Lower lobe of right lung (tissue), 2 donors: ENCODE data around the gene GNAT2. TPM values are rescaled to one million over a fixed set of nuclear protein-coding genes. Genes with fewer than 3 reads are reported as not detected.

Experiments used
- ATAC-seq, 2 donors: fragments of 200-7000 bp; cut with Tn5 transposase; one replicate each; pipeline ENCODE4 v1.9.1; 2020 to 2022; ENCODE audit warnings: mild to moderate bottlenecking in 2 of 2, moderate library complexity in 2 of 2
- DNase-seq: peaks from one replicate; pipeline ENCODE4 v3.0.0-alpha.2; 2020
- H3K27ac ChIP-seq: fragments of 200-600 bp; one replicate; pipeline ENCODE4 v1.8.0; 2022
- H3K27me3 ChIP-seq: fragments of 200-600 bp; one replicate; pipeline ENCODE4 v1.8.0; 2022; ENCODE audit warnings: low read depth
- H3K36me3 ChIP-seq: fragments of 200-600 bp; one replicate; pipeline ENCODE4 v1.8.0; 2022; ENCODE audit warnings: mild to moderate bottlenecking
- H3K4me1 ChIP-seq: fragments of 200-600 bp; one replicate; pipeline ENCODE4 v1.8.0; 2022
- H3K4me3 ChIP-seq: fragments of 200-600 bp; one replicate; pipeline ENCODE4 v1.8.0; 2022; ENCODE audit warnings: mild to moderate bottlenecking
- H3K9me3 ChIP-seq: fragments of 200-600 bp; one replicate; pipeline ENCODE4 v1.8.0; 2022
- intact Hi-C: fragments of 100-400 bp; cut with DNase I; formaldehyde crosslinking; loops from one replicate; pipeline ENCODE4 v1.11.0; 2022
- total RNA-seq: library from RNA; stranded (reverse); fragmentation: NEBNext Ultra II Directional; extraction: Animal tissue kit (Norgen Biotek cat#: 25700); gene quantifications from one replicate; pipeline ENCODE4 v1.2.1, GENCODE V29; 2021
- TF ChIP-seq, protein P1 (sequence below): fragments of 200-600 bp; IDR thresholded peaks from one replicate; pipeline ENCODE4 v1.8.0; 2022; ENCODE audit warnings: antibody characterized with exemption, mild to moderate bottlenecking
- donor health status: DM: no; HTN: yes; CAD: no; lungs with severe emphysema.

GNAT2 gene
- total RNA-seq, 1 donor from 2014 or later = not detected

DNA sequence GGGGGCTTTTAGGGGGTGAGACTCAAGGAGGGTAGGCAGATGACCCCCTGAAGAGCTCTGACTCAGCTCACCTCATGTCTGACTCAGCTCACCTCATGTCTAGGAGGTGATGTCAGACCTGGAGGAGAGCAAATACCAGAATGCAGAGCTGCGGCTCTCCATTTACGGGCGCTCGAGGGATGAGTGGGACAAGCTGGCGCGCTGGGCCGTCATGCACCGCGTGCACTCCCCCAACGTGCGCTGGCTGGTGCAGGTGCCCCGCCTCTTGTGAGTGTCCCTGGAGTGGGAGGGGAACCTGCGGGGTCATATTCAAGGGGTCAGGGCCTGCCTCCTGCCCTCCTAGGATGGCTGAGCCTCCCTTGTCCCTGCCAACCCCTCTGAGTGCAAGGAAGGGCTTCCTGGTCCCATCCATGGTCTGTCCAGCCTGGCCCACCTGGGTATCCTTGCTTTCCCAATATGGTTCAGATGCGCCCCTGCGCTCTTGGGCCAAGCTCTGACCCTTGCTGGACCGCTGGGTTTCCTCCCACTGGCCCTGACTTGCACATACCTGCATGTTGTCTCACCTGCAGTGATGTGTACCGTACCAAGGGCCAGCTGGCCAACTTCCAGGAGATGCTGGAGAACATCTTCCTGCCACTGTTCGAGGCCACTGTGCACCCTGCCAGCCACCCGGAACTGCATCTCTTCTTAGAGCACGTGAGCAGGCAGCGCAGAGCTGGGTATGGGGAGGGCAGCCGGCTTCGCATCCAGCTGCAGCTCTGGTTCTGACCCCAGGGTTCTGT, 9.3 kb upstream of the GNAT2 start:
- TF ChIP-seq, protein P1, sequence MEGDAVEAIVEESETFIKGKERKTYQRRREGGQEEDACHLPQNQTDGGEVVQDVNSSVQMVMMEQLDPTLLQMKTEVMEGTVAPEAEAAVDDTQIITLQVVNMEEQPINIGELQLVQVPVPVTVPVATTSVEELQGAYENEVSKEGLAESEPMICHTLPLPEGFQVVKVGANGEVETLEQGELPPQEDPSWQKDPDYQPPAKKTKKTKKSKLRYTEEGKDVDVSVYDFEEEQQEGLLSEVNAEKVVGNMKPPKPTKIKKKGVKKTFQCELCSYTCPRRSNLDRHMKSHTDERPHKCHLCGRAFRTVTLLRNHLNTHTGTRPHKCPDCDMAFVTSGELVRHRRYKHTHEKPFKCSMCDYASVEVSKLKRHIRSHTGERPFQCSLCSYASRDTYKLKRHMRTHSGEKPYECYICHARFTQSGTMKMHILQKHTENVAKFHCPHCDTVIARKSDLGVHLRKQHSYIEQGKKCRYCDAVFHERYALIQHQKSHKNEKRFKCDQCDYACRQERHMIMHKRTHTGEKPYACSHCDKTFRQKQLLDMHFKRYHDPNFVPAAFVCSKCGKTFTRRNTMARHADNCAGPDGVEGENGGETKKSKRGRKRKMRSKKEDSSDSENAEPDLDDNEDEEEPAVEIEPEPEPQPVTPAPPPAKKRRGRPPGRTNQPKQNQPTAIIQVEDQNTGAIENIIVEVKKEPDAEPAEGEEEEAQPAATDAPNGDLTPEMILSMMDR = no peak
- Histone ChIP-seq H3K4me3 (no peak overlapping the region), H3K36me3 (peaks cover 51% of the 10 kb centered on the region), H3K4me1 (peaks cover 15% of the 10 kb centered on the region), H3K27me3 (no peaks in the 10 kb centered on the region), H3K9me3 (no peaks in the 10 kb centered on the region), H3K27ac (no peak overlapping the region)
- DNase-seq (no peak), ATAC-seq (no peak)
- intact Hi-C loops = no loop called here

DNA sequence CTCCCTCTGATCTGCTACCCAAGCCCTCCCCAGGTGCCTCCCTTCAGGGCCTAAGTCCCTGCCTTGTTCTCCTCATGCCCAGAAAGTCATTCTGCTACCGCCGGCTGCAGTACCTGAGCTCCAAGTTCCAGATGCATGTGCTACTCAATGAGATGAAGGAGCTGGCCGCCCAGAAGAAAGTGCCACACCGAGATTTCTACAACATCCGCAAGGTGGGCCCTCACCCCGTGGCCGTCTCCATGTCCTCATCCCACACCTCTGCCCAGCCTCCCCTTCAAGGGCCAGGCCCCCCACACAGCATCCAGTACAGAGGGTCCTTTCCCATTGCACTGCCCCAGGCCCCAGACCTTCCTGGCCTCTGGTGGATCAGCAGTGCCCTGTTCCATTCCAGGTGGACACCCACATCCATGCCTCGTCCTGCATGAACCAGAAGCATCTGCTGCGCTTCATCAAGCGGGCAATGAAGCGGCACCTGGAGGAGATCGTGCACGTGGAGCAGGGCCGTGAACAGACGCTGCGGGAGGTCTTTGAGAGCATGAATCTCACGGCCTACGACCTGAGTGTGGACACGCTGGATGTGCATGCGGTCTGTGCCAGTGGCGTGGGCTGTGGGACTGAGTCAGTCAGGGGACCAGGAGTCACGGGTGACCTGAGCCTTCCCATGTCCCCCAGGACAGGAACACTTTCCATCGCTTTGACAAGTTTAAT, 8.4 kb upstream of the GNAT2 start:
- no peaks in the 10 kb centered on the region for H3K9me3 ChIP-seq
- peaks cover 20% of the 10 kb centered on the region for H3K4me1 ChIP-seq
- no peak overlapping the region for H3K27ac ChIP-seq
- no peak for ATAC-seq
- DNase-seq = no peak
- intact Hi-C loops = no loop called here
- no peak overlapping the region for H3K4me3 ChIP-seq
- TF ChIP-seq, protein P1 = no peak
- peaks cover 51% of the 10 kb centered on the region for H3K36me3 ChIP-seq
- H3K27me3 ChIP-seq = no peaks in the 10 kb centered on the region

DNA sequence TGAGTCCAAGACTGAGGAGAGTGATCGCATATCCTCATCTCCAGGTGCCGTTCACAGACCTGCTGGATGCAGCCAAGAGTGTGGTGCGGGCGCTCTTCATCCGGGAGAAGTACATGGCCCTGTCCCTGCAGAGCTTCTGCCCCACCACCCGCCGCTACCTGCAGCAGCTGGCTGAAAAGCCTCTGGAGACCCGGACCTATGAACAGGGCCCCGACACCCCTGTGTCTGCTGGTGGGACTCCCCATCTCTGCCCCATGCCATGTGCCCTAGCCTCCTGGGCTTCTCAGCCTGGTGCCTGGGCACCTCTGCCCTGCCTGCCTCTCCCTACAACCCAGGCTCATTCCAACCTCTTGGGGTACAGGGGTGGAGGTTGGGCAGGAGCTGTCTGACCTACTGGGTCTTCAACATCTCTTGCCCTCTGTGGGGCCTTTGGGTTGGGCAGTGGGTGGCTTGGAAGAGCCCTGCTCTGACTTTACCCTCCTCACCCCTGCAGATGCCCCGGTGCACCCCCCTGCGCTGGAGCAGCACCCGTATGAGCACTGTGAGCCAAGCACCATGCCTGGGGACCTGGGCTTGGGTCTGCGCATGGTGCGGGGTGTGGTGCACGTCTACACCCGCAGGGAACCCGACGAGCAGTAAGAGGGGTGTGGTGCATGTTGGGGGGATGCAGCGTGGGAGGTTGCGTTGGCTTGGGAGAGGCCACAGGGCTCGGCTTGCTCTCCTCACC, 7.4 kb upstream of the GNAT2 start:
- intact Hi-C loops = no loop called here
- no peaks in the 10 kb centered on the region for H3K27me3 ChIP-seq
- ATAC-seq = no peak
- no peak overlapping the region for H3K4me3 ChIP-seq
- TF ChIP-seq, protein P1 = no peak
- H3K4me1 ChIP-seq = peaks cover 29% of the 10 kb centered on the region
- no peaks in the 10 kb centered on the region for H3K9me3 ChIP-seq
- no peak for DNase-seq
- no peak overlapping the region for H3K27ac ChIP-seq
- peaks cover 51% of the 10 kb centered on the region for H3K36me3 ChIP-seq

DNA sequence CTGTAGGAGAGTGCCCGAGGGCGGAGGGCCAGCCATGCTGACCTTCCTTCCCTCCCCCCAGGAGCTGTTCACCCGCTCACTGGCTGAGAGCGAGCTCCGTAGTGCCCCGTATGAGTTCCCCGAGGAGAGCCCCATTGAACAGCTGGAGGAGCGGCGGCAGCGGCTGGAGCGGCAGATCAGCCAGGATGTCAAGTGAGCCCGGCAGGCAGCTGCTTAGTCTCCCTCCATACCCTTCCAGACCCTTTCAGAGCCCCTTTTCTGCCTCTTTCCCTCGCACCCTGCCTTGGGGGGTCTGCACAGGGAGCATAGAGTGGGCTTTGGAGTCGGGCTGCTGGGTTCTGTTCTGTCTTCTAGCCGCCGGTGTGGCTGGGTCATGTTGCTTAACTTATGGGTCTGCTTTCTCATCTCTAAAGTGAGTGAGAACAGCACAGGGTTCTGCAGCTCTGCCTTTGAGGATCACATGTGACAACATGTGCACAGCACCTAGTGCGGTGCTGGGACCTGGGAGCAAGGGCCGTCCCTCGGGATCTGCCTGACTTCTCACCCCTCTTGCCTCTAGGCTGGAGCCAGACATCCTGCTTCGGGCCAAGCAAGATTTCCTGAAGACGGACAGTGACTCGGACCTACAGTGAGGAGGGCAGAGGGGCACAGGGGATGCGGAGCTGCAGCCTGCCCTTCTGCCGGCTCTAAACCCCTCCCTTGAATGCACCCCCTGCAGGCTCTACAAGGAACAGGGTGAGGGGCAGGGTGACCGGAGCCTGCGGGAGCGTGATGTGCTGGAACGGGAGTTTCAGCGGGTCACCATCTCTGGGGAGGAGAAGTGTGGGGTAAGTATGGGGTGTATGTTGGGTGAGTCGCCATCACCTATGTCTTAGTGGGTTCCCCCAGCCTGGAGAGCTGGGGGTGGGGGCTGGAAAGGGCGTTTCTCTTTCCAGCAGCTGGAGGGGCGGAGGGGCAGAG, 6.5 kb upstream of the GNAT2 start:
- H3K4me1 ChIP-seq = peaks cover 38% of the 10 kb centered on the region
- no peaks in the 10 kb centered on the region for H3K9me3 ChIP-seq
- H3K4me3 ChIP-seq = no peak overlapping the region
- DNase-seq (no peak), ATAC-seq (no peak)
- TF ChIP-seq, protein P1 = no peak
- H3K36me3 ChIP-seq = peaks cover 41% of the 10 kb centered on the region
- intact Hi-C loops = no loop called here
- H3K27ac ChIP-seq = no peak overlapping the region
- H3K27me3 ChIP-seq = no peaks in the 10 kb centered on the region

DNA sequence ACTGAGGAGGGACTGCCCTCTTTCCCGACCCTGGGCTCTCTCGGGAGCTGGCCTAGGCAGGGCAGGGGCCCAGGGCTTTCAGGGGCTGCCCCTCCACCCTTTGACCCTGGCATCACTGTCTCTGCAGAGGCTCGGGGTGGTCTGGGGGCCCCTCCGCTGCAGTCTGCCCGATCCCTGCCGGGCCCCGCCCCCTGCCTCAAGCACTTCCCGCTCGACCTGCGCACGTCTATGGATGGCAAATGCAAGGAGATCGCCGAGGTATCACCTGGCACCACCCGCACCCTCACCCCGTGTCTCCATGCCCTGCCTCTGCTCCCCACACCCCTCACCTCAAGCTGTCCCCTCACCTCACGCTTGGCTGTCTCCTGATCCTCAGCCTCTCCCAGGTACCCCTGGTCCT, 5.8 kb upstream of the GNAT2 start:
- ATAC-seq = no peak
- H3K36me3 ChIP-seq = peaks cover 38% of the 10 kb centered on the region
- intact Hi-C loops = no loop called here

More for the DNA sequence above, 5.8 kb upstream of the GNAT2 start:
- DNase-seq = no peak
- no peaks in the 10 kb centered on the region for H3K27me3 ChIP-seq
- TF ChIP-seq, protein P1 = no peak
- H3K4me3 ChIP-seq = no peak overlapping the region
- no peaks in the 10 kb centered on the region for H3K9me3 ChIP-seq
- H3K4me1 ChIP-seq = peaks cover 40% of the 10 kb centered on the region
- no peak overlapping the region for H3K27ac ChIP-seq
